HCT116 (cell line): ENCODE data around the gene ADAMTSL5. TPM values are rescaled to one million over a fixed set of nuclear protein-coding genes. Genes with fewer than 3 reads are reported as not detected.

ENCODE experiments used
- ATAC-seq: fragments of 200-7000 bp; cut with Tn5 transposase; 2 replicates; pipeline ENCODE4 v1.9.1; 2020; ENCODE audit warnings: mild to moderate bottlenecking, moderate library complexity
- BruUV-seq: library from RNA; stranded (reverse); fragments of 400-500 nt; replicated peaks from 2 replicates; lab custom pipeline; 2021; lab: Mats Ljungman, UMichigan
- CTCF ChIA-PET: fragments of 300-600 bp; sonication (Branson Sonifier 250); formaldehyde crosslinking; loops from one replicate; lab custom pipeline; 2021; ENCODE audit warnings: antibody characterized with exemption; lab: Charles Lee
- POLR2A ChIA-PET: fragments of 300-600, 350-600 bp; sonication (Branson Sonifier 250); formaldehyde crosslinking; loops from one replicate; lab custom pipeline; 2021; ENCODE audit warnings: antibody characterized with exemption; lab: Charles Lee
- RAD21 ChIA-PET, 2 experiments: fragments of 300-600 bp; sonication (Branson Sonifier 250); formaldehyde crosslinking; loops; one replicate each; lab custom pipeline; 2023; ENCODE audit warnings: low total read pairs in 2 of 2; ENCODE audit not compliant: uncharacterized antibody in 2 of 2, unreplicated experiment in 2 of 2, low non-redundant PET in 1 of 2; lab: Charles Lee
- DNase-seq: peaks from one replicate; pipeline ENCODE4 v3.0.0-alpha.2; 2010; ENCODE audit warnings: low read depth, low spot score
- H2AFZ ChIP-seq: fragments of 200-600 bp; shearing (Covaris generic), sonication (generic); 2 replicates; pipeline ENCODE4 v1.6.1; 2017; ENCODE audit warnings: low read depth, mixed run types, mixed read lengths, antibody characterized with exemption, low read length; ENCODE audit not compliant: poor library complexity, severe bottlenecking
- H3K27ac ChIP-seq: 2 replicates; pipeline ENCODE4 v1.5.1; 2012; ENCODE audit warnings: low read depth, low read length
- H3K27me3 ChIP-seq: fragments of 200-600 bp; sonication (generic); 2 replicates; pipeline ENCODE4 v1.6.1; 2016; ENCODE audit warnings: mixed run types, low read length, mixed read lengths; ENCODE audit not compliant: insufficient read depth
- H3K36me3 ChIP-seq, 2 experiments: fragments of 200-500 bp in 1 of 2; fragments of 200-600 bp in 1 of 2; sonication (Bioruptor generic) in 1 of 2; sonication (generic) in 1 of 2; 2 replicates each; pipeline versions ENCODE4 v1.5.1 to v1.6.1; 2014 to 2016; ENCODE audit warnings: low read length in 2 of 2, inconsistent platforms in 1 of 2, mixed read lengths in 1 of 2, mixed run types in 1 of 2; ENCODE audit not compliant: insufficient read depth in 2 of 2, control insufficient read depth in 1 of 2
- H3K4me1 ChIP-seq, 2 experiments: fragments of 200-600 bp in 1 of 2; sonication (generic) in 1 of 2; 2 replicates each; pipeline versions ENCODE4 v1.5.1 to v1.6.1; 2012 to 2017; ENCODE audit warnings: low read length in 2 of 2, inconsistent platforms in 1 of 2, mild to moderate bottlenecking in 1 of 2, mixed read lengths in 1 of 2, mixed run types in 1 of 2, moderate library complexity in 1 of 2; ENCODE audit not compliant: insufficient read depth in 2 of 2, control insufficient read depth in 1 of 2
- H3K4me2 ChIP-seq: fragments of 200-600 bp; sonication (generic); 2 replicates; pipeline ENCODE4 v1.6.1; 2017; ENCODE audit warnings: mixed run types, low read length, mixed read lengths
- H3K4me3 ChIP-seq, 2 experiments: fragments of 200-600 bp in 1 of 2; sonication (generic) in 1 of 2; replicated peaks in 1 of 2; 2 replicates each; pipeline ENCODE4 v1.5.1; 2011 to 2016; ENCODE audit warnings: low read length in 2 of 2, control low read depth in 1 of 2, low read depth in 1 of 2, mild to moderate bottlenecking in 1 of 2, mixed read lengths in 1 of 2, mixed run types in 1 of 2
- H3K79me2 ChIP-seq: fragments of 200-600 bp; sonication (generic); 2 replicates; pipeline ENCODE4 v1.6.1; 2017; ENCODE audit warnings: mild to moderate bottlenecking, mixed run types, low read length, moderate library complexity, mixed read lengths; ENCODE audit not compliant: insufficient read depth
- H3K9ac ChIP-seq: fragments of 200-600 bp; sonication (generic); 2 replicates; pipeline ENCODE4 v1.6.1; 2016; ENCODE audit warnings: low read length, mixed read lengths
- H3K9me2 ChIP-seq: fragments of 200-600 bp; sonication (generic), shearing (Covaris generic); 2 replicates; pipeline ENCODE4 v1.6.1; 2017; ENCODE audit warnings: mixed run types, mild to moderate bottlenecking, moderate library complexity; ENCODE audit not compliant: insufficient read depth
- H3K9me3 ChIP-seq, 2 experiments: fragments of 200-500 bp in 1 of 2; fragments of 200-600 bp in 1 of 2; sonication (Bioruptor generic) in 1 of 2; sonication (generic) in 1 of 2; 2 replicates each; pipeline ENCODE4 v1.6.1; 2014 to 2017; ENCODE audit warnings: low read length in 2 of 2, mixed read lengths in 2 of 2, inconsistent platforms in 1 of 2, low read depth in 1 of 2, mild to moderate bottlenecking in 1 of 2, mixed run types in 1 of 2, moderate library complexity in 1 of 2; ENCODE audit not compliant: control insufficient read depth in 1 of 2, insufficient read depth in 1 of 2
- H4K20me1 ChIP-seq: fragments of 200-600 bp; sonication (generic), shearing (Covaris generic); 2 replicates; pipeline ENCODE4 v1.6.1; 2017; ENCODE audit warnings: mixed run types, mild to moderate bottlenecking, moderate library complexity; ENCODE audit not compliant: insufficient read depth
- CTCF ChIP-seq, 3 experiments: fragments of 200-600 bp in 1 of 3; sonication (generic) in 1 of 3; IDR thresholded peaks in 2 of 3; conservative IDR thresholded peaks in 1 of 3; 2 replicates each; pipeline ENCODE4 v1.5.1; 2012 to 2017; ENCODE audit warnings: low read depth in 2 of 3, low read length in 2 of 3, antibody characterized with exemption in 1 of 3, borderline replicate concordance in 1 of 3, control low read depth in 1 of 3, mild to moderate bottlenecking in 1 of 3, mixed read lengths in 1 of 3, mixed run types in 1 of 3, moderate library complexity in 1 of 3; ENCODE audit not compliant: insufficient read depth in 1 of 3
- POLR2AphosphoS5 ChIP-seq: IDR thresholded peaks from 2 replicates; pipeline ENCODE4 v1.6.1; 2011; ENCODE audit warnings: mild to moderate bottlenecking, low read depth, low read length, moderate library complexity
- SP1 ChIP-seq: IDR thresholded peaks from 2 replicates; pipeline ENCODE4 v1.6.1; 2012; ENCODE audit warnings: low read depth
- SRF ChIP-seq: IDR thresholded peaks from 2 replicates; pipeline ENCODE4 v1.6.1; 2012; ENCODE audit warnings: low read depth
- YY1 ChIP-seq: IDR thresholded peaks from 2 replicates; pipeline ENCODE4 v1.6.1; 2011; ENCODE audit warnings: low read length, low read depth, moderate library complexity, mild to moderate bottlenecking; ENCODE audit not compliant: insufficient replicate concordance; ENCODE audit errors: extremely low read depth
- ZNF274 ChIP-seq: fragments of 200-500 bp; sonication (Bioruptor generic); IDR thresholded peaks from 2 replicates; pipeline ENCODE4 v1.6.1; 2014; ENCODE audit warnings: mild to moderate bottlenecking, low read depth, low read length, inconsistent platforms
- intact Hi-C: fragments of 100-400 bp; cut with micrococcal nuclease; formaldehyde crosslinking; loops from 2 replicates; pipeline ENCODE4 v1.10.0; 2022
- total RNA-seq: library from RNA; stranded (reverse); gene quantifications from one replicate; pipeline ENCODE4 v1.2.1, GENCODE V29; 2021; ENCODE audit not compliant: unreplicated experiment
- TF ChIP-seq, protein P1 (sequence below): IDR thresholded peaks from 2 replicates; pipeline ENCODE4 v1.6.1; 2012

Gene ADAMTSL5
- total RNA-seq, 1 experiment from 2014 or later = 24.0 TPM

DNA sequence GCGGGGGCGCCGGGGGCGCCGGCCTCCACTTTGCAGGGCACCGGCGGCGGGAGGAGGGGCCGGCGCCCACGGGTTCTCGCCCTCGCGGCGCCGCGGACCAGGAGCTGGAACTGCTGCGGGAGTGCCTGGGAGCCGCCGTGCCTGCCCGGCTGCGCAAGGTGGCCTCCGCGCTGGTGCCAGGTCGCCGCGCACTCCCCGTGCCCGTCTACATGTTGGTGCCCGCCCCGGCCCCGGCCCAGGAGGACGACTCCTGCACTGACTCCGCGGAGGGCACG is 45.7 kb downstream of the ADAMTSL5 start:
- ChIA-PET CTCF (interaction anchor here (2.2 kb wide), 1 partner anchor 12 kb away, joined by 9 read pairs; no protein-coding TSS in a partner anchor), POLR2A (no interaction called here), RAD21 (no interaction called here)
- ATAC-seq = no peak
- H3K27me3 ChIP-seq = no peaks in the 10 kb centered on the region
- peaks cover 11% of the 10 kb centered on the region; the same call in 1 of the 2 replicates for H3K79me2 ChIP-seq
- no peaks in the 10 kb centered on the region for H3K9me2 ChIP-seq
- peak overlapping the region; percentile 18; the same call in 1 of the 2 replicates for H3K27ac ChIP-seq
- TF ChIP-seq YY1 = no peak
- TF ChIP-seq SRF = no peak
- TF ChIP-seq POLR2AphosphoS5 = no peak
- TF ChIP-seq SP1 = no peak
- TF ChIP-seq ZNF274 = no peak
- no peak for TF ChIP-seq CTCF (IDR thresholded peaks at IDR 0.05 in 2 of 3, conservative IDR thresholded peaks at IDR 0.05 in 1 of 3; ENCODE audit: borderline replicate concordance in 1 of 3, insufficient read depth in 1 of 3, low read depth in 2 of 3, low read length in 2 of 3)
- TF ChIP-seq, protein P1, sequence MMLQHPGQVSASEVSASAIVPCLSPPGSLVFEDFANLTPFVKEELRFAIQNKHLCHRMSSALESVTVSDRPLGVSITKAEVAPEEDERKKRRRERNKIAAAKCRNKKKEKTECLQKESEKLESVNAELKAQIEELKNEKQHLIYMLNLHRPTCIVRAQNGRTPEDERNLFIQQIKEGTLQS = no peak
- no peak overlapping the region for H2AFZ ChIP-seq
- no peaks in the 10 kb centered on the region for H4K20me1 ChIP-seq
- no peak for DNase-seq
- no peak overlapping the region for H3K4me2 ChIP-seq
- no peaks in the 10 kb centered on the region for H3K9me3 ChIP-seq
- BruUV-seq = no TSS peak
- H3K9ac ChIP-seq = no peak overlapping the region
- H3K4me3 ChIP-seq = no peak overlapping the region
- intact Hi-C loops = no loop called here
- H3K4me1 ChIP-seq = peaks cover 17 to 36% of the 10 kb centered on the region in 2 experiments
- no peaks in the 10 kb centered on the region; a peak in 1 of 4 replicates for H3K36me3 ChIP-seq
